Thyroid gland (tissue), 4 donors: Measurements from ENCODE around the gene DDX39B. TPM values are rescaled to one million over a fixed set of nuclear protein-coding genes. Genes with fewer than 3 reads are reported as not detected.
"Not testable (repeated sequence)": the region's sequence is repeated elsewhere in the genome, so short reads cannot be mapped to it uniquely, and the experiment has no call there.

Experiments
- DNase-seq, 2 donors: peaks; one replicate each; pipeline ENCODE4 v3.0.0-alpha.2; 2019
- H3K27ac ChIP-seq, 3 donors: fragments of 200-600 bp; sonication (generic); 1 replicate in 2 of 3; 2 replicates in 1 of 3; pipeline ENCODE4 v1.5.1; 2016 to 2019; ENCODE audit warnings: mild to moderate bottlenecking in 1 of 3, moderate library complexity in 1 of 3
- H3K27me3 ChIP-seq: fragments of 200-600 bp; sonication (generic); one replicate; pipeline ENCODE4 v1.5.1; 2019
- H3K36me3 ChIP-seq, 2 donors: fragments of 200-600 bp; sonication (generic); one replicate each; pipeline ENCODE4 v1.5.1; 2016 to 2019
- H3K4me1 ChIP-seq, 2 donors: fragments of 200-600 bp; sonication (generic); one replicate each; pipeline ENCODE4 v1.5.1; 2017 to 2019
- H3K4me3 ChIP-seq, 3 donors: fragments of 200-600 bp; sonication (generic); replicated peaks in 1 of 3; 1 replicate in 2 of 3; 2 replicates in 1 of 3; pipeline ENCODE4 v1.5.1; 2016; ENCODE audit warnings: mild to moderate bottlenecking in 1 of 3
- H3K9me3 ChIP-seq: fragments of 200-600 bp; sonication (generic); one replicate; pipeline ENCODE4 v1.5.1; 2017
- CTCF ChIP-seq, 6 experiments: fragments of 200-600 bp in 3 of 6; fragments of 450-650 bp in 3 of 6; sonication (generic) in 3 of 6; IDR thresholded peaks; one replicate each; pipeline ENCODE4 v1.5.1; 2016 to 2019; ENCODE audit warnings: antibody characterized with exemption in 6 of 6, mild to moderate bottlenecking in 2 of 6, inconsistent platforms in 1 of 6, moderate library complexity in 1 of 6
- POLR2A ChIP-seq, 2 donors: fragments of 450-650 bp; IDR thresholded peaks; one replicate each; pipeline ENCODE4 v1.6.1; 2017; ENCODE audit warnings: antibody characterized with exemption in 2 of 2, mild to moderate bottlenecking in 2 of 2, moderate library complexity in 1 of 2
- WGBS, 2 donors: methylation state at CpG; one replicate each; pipeline ENCODE4 v1.1.5; 2017; 5-methylcytosine and 5-hydroxymethylcytosine counted together
- intact Hi-C: fragments of 100-400 bp; cut with DNase I; formaldehyde crosslinking; loops from one replicate; pipeline ENCODE4 v1.15.1; 2023
- total RNA-seq, 4 donors: library from RNA; depleted of rRNA; stranded (reverse); fragments of >200 nt; gene quantifications; one replicate each; pipeline ENCODE4 v1.2.3, GENCODE V29; 2016

Gene DDX39B
- total RNA-seq, 4 donors from 2014 or later: 296 to 339 (median 314) TPM

GRCh38 chr6:31525553-31525931, 16.3 kb downstream of the DDX39B start:
- Histone ChIP-seq H3K4me3 (no peak overlapping the region), H3K27ac (no peak overlapping the region), H3K36me3 (peaks cover 11% of the 10 kb centered on the region in 2 donors), H3K27me3 (no peaks in the 10 kb centered on the region), H3K4me1 (no peaks in the 10 kb centered on the region), H3K9me3 (no peaks in the 10 kb centered on the region)
- WGBS, 2 donors: 69 to 80% methylated on average over 8 of the region's 8 CpGs
- intact Hi-C loops: no loop called here
- no peak for DNase-seq
- no peak for TF ChIP-seq CTCF (IDR thresholded peaks at IDR 0.05)
- TF ChIP-seq POLR2A (IDR thresholded peaks at IDR 0.05): no peak

- H3K27ac ChIP-seq: no peak overlapping the region
- no peaks in the 10 kb centered on the region for H3K4me1 ChIP-seq
- H3K36me3 ChIP-seq: no peaks in the 10 kb centered on the region
- TF ChIP-seq CTCF (IDR thresholded peaks at IDR 0.05) (no peak), POLR2A (IDR thresholded peaks at IDR 0.05) (no peak)
- 79 to 83% methylated on average over 3 of the region's 3 CpGs for WGBS, 2 donors
- H3K9me3 ChIP-seq: no peaks in the 10 kb centered on the region
- intact Hi-C loops: no loop called here
- H3K27me3 ChIP-seq: no peaks in the 10 kb centered on the region
- no peak overlapping the region for H3K4me3 ChIP-seq
- no peak for DNase-seq
Observed at GRCh38 chr6:31521835-31522234, 20.0 kb downstream of the DDX39B start.

- TF ChIP-seq CTCF (IDR thresholded peaks at IDR 0.05) (no peak), POLR2A (IDR thresholded peaks at IDR 0.05) (no peak)
- H3K27me3 ChIP-seq: no peaks in the 10 kb centered on the region
- WGBS, 2 donors: 82 to 90% methylated on average over 4 of the region's 5 CpGs
Observed at GRCh38 chr6:31513456-31514165, 28.2 kb downstream of the DDX39B start.

GRCh38 chr6:31510007-31510406, 31.8 kb downstream of the DDX39B start:
- Histone ChIP-seq H3K36me3 (no peaks in the 10 kb centered on the region), H3K9me3 (no peaks in the 10 kb centered on the region), H3K27ac (no peak overlapping the region), H3K4me1 (no peaks in the 10 kb centered on the region), H3K27me3 (no peaks in the 10 kb centered on the region), H3K4me3 (no peak overlapping the region)
- WGBS, 2 donors: 78 to 80% methylated on average over 4 of the region's 4 CpGs
- intact Hi-C loops: no loop called here
- TF ChIP-seq CTCF (IDR thresholded peaks at IDR 0.05) (no peak), POLR2A (IDR thresholded peaks at IDR 0.05) (no peak)
- no peak for DNase-seq

More at GRCh38 chr6:31513456-31514165, 28.2 kb downstream of the DDX39B start:
- no peaks in the 10 kb centered on the region for H3K9me3 ChIP-seq
- no peaks in the 10 kb centered on the region for H3K36me3 ChIP-seq
- intact Hi-C loops: no loop called here
- no peak overlapping the region for H3K27ac ChIP-seq
- DNase-seq: no peak
- no peaks in the 10 kb centered on the region for H3K4me1 ChIP-seq
- no peak overlapping the region for H3K4me3 ChIP-seq

- H3K4me1 ChIP-seq, intact Hi-C loops, H3K27ac ChIP-seq, H3K4me3 ChIP-seq, H3K9me3 ChIP-seq, H3K36me3 ChIP-seq, H3K27me3 ChIP-seq, DNase-seq: not testable (repeated sequence)
- 50 to 80% methylated on average over 1 to 2 of the region's 2 CpGs for WGBS, 2 donors
Observed at GRCh38 chr6:31509036-31509435, 32.8 kb downstream of the DDX39B start.
